Measurements from ENCODE around the gene LCE1C. TPM values are rescaled to one million over a fixed set of nuclear protein-coding genes. Genes with fewer than 3 reads are reported as not detected.

The LCE1C gene
- total and polyA plus RNA-seq, 2 of the 8 experiments (the other 6 are each of a cell fraction or from before 2014, with no cell fraction given), result not detected

- H3K36me3 ChIP-seq (ENCODE audit: control insufficient read depth in 2 of 4, insufficient read depth in 4 of 4, low read length in 3 of 4), result no peaks in the 10 kb centered on the region
- H2BK15ac ChIP-seq (ENCODE audit: low read length), result no peak within 1 kb of the TSS
- no peak within 1 kb of the TSS for H3K18ac ChIP-seq (ENCODE audit: extremely low read depth, low read length)
- 55% methylated on average over 6 of the region's 6 CpGs; no CpG with 5 or more reads in 1 of the 2 experiments for WGBS, 2 experiments (ENCODE audit: extremely low coverage in 1 of 2, insufficient coverage in 1 of 2, insufficient read length in 1 of 2, insufficient replicate concordance in 2 of 2, low coverage in 1 of 2, low lambda C conversion rate in 2 of 2, missing lambda C conversion rate in 1 of 2)
- POLR2A ChIA-PET (ENCODE audit: partially characterized antibody), result no interaction called here
- H3K4me2 ChIP-seq (ENCODE audit: insufficient read depth in 1 of 2, low read depth in 2 of 2, low read length in 2 of 2), result no peak within 1 kb of the TSS
- H3K79me2 ChIP-seq (ENCODE audit: control insufficient read depth in 1 of 2, insufficient read depth in 2 of 2, low read length in 2 of 2), result no peaks in the 10 kb centered on the region
- H2BK12ac ChIP-seq (ENCODE audit: low read depth, low read length), result no peak within 1 kb of the TSS
- H3K14ac ChIP-seq (ENCODE audit: insufficient read length), result no peak within 1 kb of the TSS
- H3K56ac ChIP-seq (replicated peaks; ENCODE audit: insufficient read length, low read depth, low read length), result no peak within 1 kb of the TSS
- no peak within 1 kb of the TSS for H3K9ac ChIP-seq (replicated peaks in 1 of 4; ENCODE audit: extremely low read depth in 1 of 4, low read depth in 3 of 4, low read length in 3 of 4)
- CTCF ChIA-PET (ENCODE audit: partially characterized antibody), result interaction anchor here (0.6 kb wide), 1 partner anchor 512 kb away, joined by 3 read pairs; no protein-coding TSS in a partner anchor
- no peak within 1 kb of the TSS for H4K91ac ChIP-seq (replicated peaks; ENCODE audit: insufficient read length, low read length)
- H2BK120ac ChIP-seq (replicated peaks; ENCODE audit: low read depth, low read length), result no peak within 1 kb of the TSS
- H3K79me1 ChIP-seq (ENCODE audit: low read depth, low read length), result no peaks in the 10 kb centered on the region
- H4K20me1 ChIP-seq (replicated peaks in 1 of 2; ENCODE audit: control insufficient read depth in 1 of 2, insufficient read depth in 2 of 2, low read length in 2 of 2), result no peaks in the 10 kb centered on the region
- H3K9me3 ChIP-seq (ENCODE audit: insufficient read depth in 2 of 2, low read depth in 1 of 2, low read length in 1 of 2), result peaks cover 56 to 77% of the 10 kb centered on the region in 2 experiments
- H3K23ac ChIP-seq (ENCODE audit: insufficient read length), result no peak within 1 kb of the TSS
- no peak for FAIRE-seq
- no peak within 1 kb of the TSS for H3K4me3 ChIP-seq (ENCODE audit: extremely low read depth in 1 of 4, insufficient read depth in 2 of 4, low read depth in 3 of 4, low read length in 4 of 4)
- no peak within 1 kb of the TSS for H4K5ac ChIP-seq (ENCODE audit: insufficient read length, low read depth, low read length)
- no peak within 1 kb of the TSS for H2AFZ ChIP-seq (ENCODE audit: low read length)
- no peak within 1 kb of the TSS for H3K27ac ChIP-seq (ENCODE audit: low read depth, low read length)
- no peak within 1 kb of the TSS for H2AK5ac ChIP-seq (ENCODE audit: low read depth, low read length)
- no peaks in the 10 kb centered on the region for H3K23me2 ChIP-seq (ENCODE audit: low read depth, low read length)
- H2BK5ac ChIP-seq (ENCODE audit: low read depth, low read length), result no peak within 1 kb of the TSS
- H2BK20ac ChIP-seq (ENCODE audit: low read length), result no peak within 1 kb of the TSS
- no peak within 1 kb of the TSS for H4K8ac ChIP-seq (ENCODE audit: extremely low read depth, insufficient read depth, low read length)
- H3K27me3 ChIP-seq (replicated peaks in 1 of 4; ENCODE audit: control insufficient read depth in 3 of 4, extremely low read depth in 1 of 4, insufficient read depth in 3 of 4, low read length in 3 of 4), result no peaks in the 10 kb centered on the region
- no peak for DNase-seq (ENCODE audit: low read depth in 1 of 2, low spot score in 2 of 2)
- H3K4ac ChIP-seq (replicated peaks; ENCODE audit: insufficient read length, low read depth, low read length), result no peak within 1 kb of the TSS
- no peaks in the 10 kb centered on the region for H3K4me1 ChIP-seq (replicated peaks in 1 of 4; ENCODE audit: control insufficient read depth in 3 of 4, insufficient read depth in 4 of 4, low read length in 3 of 4)
- TF ChIP-seq KDM5A (IDR thresholded peaks at IDR 0.05; ENCODE audit: low read length) (no peak), GTF2F1 (IDR thresholded peaks at IDR 0.05; ENCODE audit: borderline replicate concordance, low read depth, low read length) (no peak), CHD1 (IDR thresholded peaks at IDR 0.05; ENCODE audit: low read depth, low read length) (no peak), RFX5 (IDR thresholded peaks at IDR 0.05; ENCODE audit: borderline replicate concordance, low read depth, low read length) (no peak), SIX5 (IDR thresholded peaks at IDR 0.05; ENCODE audit: low read depth, low read length) (no peak), CBX5 (IDR thresholded peaks at IDR 0.05; ENCODE audit: low read depth, low read length) (no peak)
These were observed 31.6 kb downstream of the LCE1C start, which contains the start of gene LCE1F for GRCh38 chr1:152774875-152775274. TSS of gene LCE1F (plus strand) at chr1:152775140. CDS start at chr1:152776372, 1,232 bp downstream.
